Panc1 (cell line): ENCODE data around the gene WASF3.

Source experiments
- CTCF ChIP-seq: fragments of 450-650 bp; IDR thresholded peaks from 2 replicates; pipeline ENCODE4 v1.5.1; 2017; ENCODE audit warnings: mild to moderate bottlenecking
- POLR2AphosphoS5 ChIP-seq: IDR thresholded peaks from 2 replicates; pipeline ENCODE4 v1.6.1; 2012; ENCODE audit warnings: mild to moderate bottlenecking, low read depth, low read length, moderate library complexity
- TCF7L2 ChIP-seq: IDR thresholded peaks from 2 replicates; pipeline ENCODE4 v1.6.1; 2011; ENCODE audit warnings: mild to moderate bottlenecking, low read depth, low read length, inconsistent platforms

- TF ChIP-seq CTCF (no peak), POLR2AphosphoS5 (no peak), TCF7L2 (no peak)
Measured at GRCh38 chr13:26721251-26722121, 164.0 kb downstream of the WASF3 start.
